Endodermal cell (in vitro differentiated cells): ENCODE results near the gene BMPER. TPM values are rescaled to one million over a fixed set of nuclear protein-coding genes. Genes with fewer than 3 reads are reported as not detected.

Experiments used
- DNase-seq: peaks from one replicate; pipeline ENCODE4 v3.0.0-alpha.2; 2017
- H3K27ac ChIP-seq: 2 replicates; pipeline ENCODE4 v1.5.1; 2013; ENCODE audit warnings: mild to moderate bottlenecking, low read depth, low read length, moderate library complexity
- H3K27me3 ChIP-seq: 2 replicates; pipeline ENCODE4 v1.6.1; 2013; ENCODE audit warnings: mild to moderate bottlenecking, low read length, moderate library complexity; ENCODE audit not compliant: insufficient read depth, control insufficient read depth, poor library complexity, severe bottlenecking
- H3K36me3 ChIP-seq: 2 replicates; pipeline ENCODE4 v1.7.0; 2013; ENCODE audit warnings: mild to moderate bottlenecking, low read length, moderate library complexity; ENCODE audit not compliant: control insufficient read depth, insufficient read depth
- H3K4me1 ChIP-seq: one replicate; pipeline ENCODE4 v1.7.0; 2013; ENCODE audit warnings: low read length; ENCODE audit not compliant: control insufficient read depth, insufficient read depth
- H3K4me3 ChIP-seq: 2 replicates; pipeline ENCODE4 v1.5.1; 2013; ENCODE audit warnings: mild to moderate bottlenecking, low read length, moderate library complexity
- H3K9ac ChIP-seq: 2 replicates; pipeline ENCODE4 v1.6.1; 2013; ENCODE audit warnings: mild to moderate bottlenecking, low read length, moderate library complexity; ENCODE audit not compliant: poor library complexity, severe bottlenecking; ENCODE audit errors: extremely low read depth
- H3K9me3 ChIP-seq: 2 replicates; pipeline ENCODE4 v1.6.1; 2013; ENCODE audit warnings: mild to moderate bottlenecking, low read length, moderate library complexity; ENCODE audit not compliant: control insufficient read depth
- H3K27ac Mint-ChIP-seq: 2 replicates; pipeline ENCODE4 v1.8.0; 2020; ENCODE audit warnings: mixed read lengths
- H3K27me3 Mint-ChIP-seq: 2 replicates; pipeline ENCODE4 v1.8.0; 2021; ENCODE audit warnings: mild to moderate bottlenecking, mixed read lengths; ENCODE audit not compliant: insufficient read depth
- H3K36me3 Mint-ChIP-seq: 2 replicates; pipeline ENCODE4 v1.8.0; 2020; ENCODE audit warnings: low read depth, mixed read lengths
- H3K4me1 Mint-ChIP-seq: 2 replicates; pipeline ENCODE4 v1.8.0; 2020; ENCODE audit warnings: mixed read lengths
- H3K4me3 Mint-ChIP-seq: 2 replicates; pipeline ENCODE4 v1.8.0; 2020; ENCODE audit warnings: mild to moderate bottlenecking, moderate library complexity, mixed read lengths
- H3K9me3 Mint-ChIP-seq: 2 replicates; pipeline ENCODE4 v1.8.0; 2020; ENCODE audit warnings: mild to moderate bottlenecking, mixed read lengths
- CTCF ChIP-seq: fragments of 200-600 bp; sonication (generic); conservative IDR thresholded peaks from 2 replicates; pipeline ENCODE4 v1.5.0; 2021; ENCODE audit warnings: antibody characterized with exemption, mild to moderate bottlenecking
- WGBS, 2 experiments: methylation state at CpG; one replicate each; pipeline versions ENCODE4 v1.1.5 to v1.1.7; 2013; ENCODE audit warnings: missing lambda C conversion rate in 2 of 2, mixed read lengths in 1 of 2; ENCODE audit not compliant: insufficient coverage in 1 of 2, insufficient read length in 1 of 2; 5-methylcytosine and 5-hydroxymethylcytosine counted together
- total RNA-seq, 2 donors: library from RNA; stranded (reverse); fragmentation: NEBNext Ultra II Directional in 1 of 2; extraction: Animal tissue kit (Norgen Biotek cat#: 25700) in 1 of 2; gene quantifications; 2 replicates in 1 of 2; 3 replicates in 1 of 2; pipeline ENCODE4 v1.2.1, GENCODE V29; 2021

BMPER gene
- total RNA-seq, 2 donors from 2014 or later: 71.2 to 72.2 TPM

- no peaks in the 10 kb centered on the region for H3K36me3 Mint-ChIP-seq
- H3K27ac Mint-ChIP-seq: no peak overlapping the region
- no peak overlapping the region for H3K4me3 ChIP-seq
- H3K27me3 Mint-ChIP-seq: no peaks in the 10 kb centered on the region
- H3K9me3 ChIP-seq: no peaks in the 10 kb centered on the region
- H3K27ac ChIP-seq: no peak overlapping the region
- no peak for DNase-seq
- no peaks in the 10 kb centered on the region for H3K36me3 ChIP-seq
- H3K4me3 Mint-ChIP-seq: no peak overlapping the region
- H3K4me1 ChIP-seq: peaks cover 3% of the 10 kb centered on the region
- H3K9me3 Mint-ChIP-seq: no peaks in the 10 kb centered on the region
- no peaks in the 10 kb centered on the region for H3K27me3 ChIP-seq
- 91% methylated on average over 1 of the region's 1 CpG; no CpG with 5 or more reads in 1 of the 2 experiments for WGBS, 2 experiments
- no peak overlapping the region for H3K9ac ChIP-seq
- TF ChIP-seq CTCF: no peak
- H3K4me1 Mint-ChIP-seq: peaks cover 17% of the 10 kb centered on the region
Measured at GRCh38 chr7:34192906-34193305, 287.6 kb downstream of the BMPER start.

GRCh38 chr7:34198231-34198641, 292.9 kb downstream of the BMPER start:
- no peak for DNase-seq
- H3K27me3 Mint-ChIP-seq: no peaks in the 10 kb centered on the region
- TF ChIP-seq CTCF: no peak
- H3K9me3 Mint-ChIP-seq: peaks cover 4% of the 10 kb centered on the region
- no peak overlapping the region for H3K4me3 Mint-ChIP-seq
- H3K4me1 Mint-ChIP-seq: peaks cover 12% of the 10 kb centered on the region
- no peaks in the 10 kb centered on the region for H3K36me3 ChIP-seq
- no peak overlapping the region for H3K9ac ChIP-seq
- H3K36me3 Mint-ChIP-seq: no peaks in the 10 kb centered on the region
- no peak overlapping the region for H3K27ac Mint-ChIP-seq
- no peaks in the 10 kb centered on the region for H3K4me1 ChIP-seq
- H3K9me3 ChIP-seq: no peaks in the 10 kb centered on the region
- H3K4me3 ChIP-seq: no peak overlapping the region
- 80% methylated on average over 1 of the region's 1 CpG; no CpG with 5 or more reads in 1 of the 2 experiments for WGBS, 2 experiments
- no peak overlapping the region for H3K27ac ChIP-seq
- H3K27me3 ChIP-seq: no peaks in the 10 kb centered on the region
